ENCODE data around the gene ADORA1. TPM values are rescaled to one million over a fixed set of nuclear protein-coding genes. Genes with fewer than 3 reads are reported as not detected.

Gene ADORA1
- total RNA-seq, 2 experiments from 2014 or later = not detected

DNA sequence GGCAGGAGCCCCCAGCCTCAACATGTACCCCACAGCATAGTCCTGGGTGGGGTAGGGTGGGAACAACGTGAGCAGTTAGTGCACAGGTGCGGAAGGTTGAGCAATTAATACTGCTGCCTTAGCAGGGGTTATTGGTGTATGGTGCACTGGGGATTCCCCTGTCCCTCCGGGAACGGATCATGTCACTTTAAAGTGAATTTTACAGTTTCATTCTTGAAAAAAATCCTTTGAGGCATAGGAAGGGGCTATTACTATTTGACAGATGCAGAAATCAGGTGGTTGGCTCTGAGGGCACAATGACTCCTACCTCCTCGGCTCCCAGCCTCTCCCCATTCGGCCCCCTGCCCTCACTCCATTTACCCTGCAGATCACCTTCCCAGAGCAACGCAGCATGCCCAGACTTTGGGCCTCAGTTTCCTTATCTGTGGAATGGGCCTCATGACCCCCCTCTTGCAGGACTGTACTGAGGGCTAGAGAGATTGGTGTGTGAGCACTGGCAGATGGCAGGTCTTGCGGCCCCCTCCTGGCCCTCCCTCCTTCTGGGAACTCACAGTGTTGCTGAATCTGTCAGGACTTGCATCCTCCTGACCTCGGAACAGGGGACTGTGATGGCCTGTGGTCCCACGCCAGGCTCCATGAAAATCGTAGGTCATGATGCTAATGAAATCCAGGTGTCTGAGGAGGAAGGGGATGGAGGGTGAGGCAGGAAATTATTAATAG, 53.2 kb downstream of the ADORA1 start:
- no peak overlapping the region for H3K4me3 Mint-ChIP-seq
- H3K4me1 Mint-ChIP-seq (ENCODE audit: low read depth) = no peaks in the 10 kb centered on the region
- ChIA-PET POLR2A (no interaction called here), CTCF (interaction anchor here (0.7 to 2.8 kb wide), 3 partner anchors 9 to 142 kb away, joined by 3 to 10 read pairs (median 3); no protein-coding TSS in a partner anchor)
- no peak for DNase-seq
- H3K27me3 Mint-ChIP-seq = no peaks in the 10 kb centered on the region
- H3K27ac Mint-ChIP-seq = no peak overlapping the region
- no peaks in the 10 kb centered on the region for H3K9me3 Mint-ChIP-seq
- intact Hi-C loops (cut with micrococcal nuclease) = no loop called here
- TF ChIP-seq, protein P1, sequence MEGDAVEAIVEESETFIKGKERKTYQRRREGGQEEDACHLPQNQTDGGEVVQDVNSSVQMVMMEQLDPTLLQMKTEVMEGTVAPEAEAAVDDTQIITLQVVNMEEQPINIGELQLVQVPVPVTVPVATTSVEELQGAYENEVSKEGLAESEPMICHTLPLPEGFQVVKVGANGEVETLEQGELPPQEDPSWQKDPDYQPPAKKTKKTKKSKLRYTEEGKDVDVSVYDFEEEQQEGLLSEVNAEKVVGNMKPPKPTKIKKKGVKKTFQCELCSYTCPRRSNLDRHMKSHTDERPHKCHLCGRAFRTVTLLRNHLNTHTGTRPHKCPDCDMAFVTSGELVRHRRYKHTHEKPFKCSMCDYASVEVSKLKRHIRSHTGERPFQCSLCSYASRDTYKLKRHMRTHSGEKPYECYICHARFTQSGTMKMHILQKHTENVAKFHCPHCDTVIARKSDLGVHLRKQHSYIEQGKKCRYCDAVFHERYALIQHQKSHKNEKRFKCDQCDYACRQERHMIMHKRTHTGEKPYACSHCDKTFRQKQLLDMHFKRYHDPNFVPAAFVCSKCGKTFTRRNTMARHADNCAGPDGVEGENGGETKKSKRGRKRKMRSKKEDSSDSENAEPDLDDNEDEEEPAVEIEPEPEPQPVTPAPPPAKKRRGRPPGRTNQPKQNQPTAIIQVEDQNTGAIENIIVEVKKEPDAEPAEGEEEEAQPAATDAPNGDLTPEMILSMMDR (IDR thresholded peaks at IDR 0.05) = no peak
- no peaks in the 10 kb centered on the region for H3K36me3 Mint-ChIP-seq (ENCODE audit: low read depth)
- ATAC-seq = no peak

DNA sequence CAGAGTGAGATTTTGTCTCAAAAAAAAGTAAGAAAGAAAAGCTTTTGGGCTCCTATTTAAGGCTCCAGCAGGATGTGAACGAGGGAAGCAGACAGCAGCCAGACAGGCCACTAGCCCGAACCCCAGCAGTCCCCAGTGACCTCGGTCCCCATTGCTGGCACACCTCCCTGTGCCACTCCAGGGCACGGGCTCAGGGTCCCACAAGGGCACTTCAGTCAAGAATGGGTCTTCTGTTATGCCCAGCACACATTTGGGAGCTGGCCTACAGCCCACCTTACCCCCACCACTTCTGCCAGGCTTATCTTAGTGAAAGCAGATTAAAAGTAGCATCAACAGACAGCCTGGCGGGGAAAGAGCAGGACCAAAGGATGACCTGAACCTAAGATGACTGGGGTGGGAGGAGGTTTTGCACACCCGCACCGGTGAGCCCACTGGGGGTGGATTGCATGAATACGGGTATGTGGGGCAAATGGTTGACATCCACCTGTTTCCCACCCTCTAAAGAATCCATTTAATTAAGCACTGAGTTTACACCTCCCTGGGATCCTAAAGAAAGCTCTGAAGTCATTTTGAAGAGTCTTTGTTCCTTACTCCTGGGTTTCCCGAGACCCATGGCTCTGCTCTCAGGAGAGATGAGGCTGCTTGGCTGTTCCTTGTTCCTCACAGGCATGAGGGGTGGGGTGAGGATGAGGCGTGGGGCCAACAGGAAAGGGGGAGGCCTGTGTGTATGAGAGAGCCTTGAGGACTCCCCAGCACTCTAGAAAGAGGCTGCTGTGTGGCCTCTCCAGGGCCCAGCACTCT, 54.3 kb downstream of the ADORA1 start:
- no peaks in the 10 kb centered on the region for H3K27me3 Mint-ChIP-seq
- DNase-seq = no peak
- H3K27ac Mint-ChIP-seq = no peak overlapping the region
- no peak overlapping the region for H3K4me3 Mint-ChIP-seq
- no peak for ATAC-seq
- no peaks in the 10 kb centered on the region for H3K36me3 Mint-ChIP-seq (ENCODE audit: low read depth)
- intact Hi-C loops (cut with micrococcal nuclease) = no loop called here
- TF ChIP-seq, protein P1 (IDR thresholded peaks at IDR 0.05) = no peak
- CTCF ChIA-PET = interaction anchor here (1.0 to 2.8 kb wide), 3 partner anchors 10 to 143 kb away, joined by 3 to 10 read pairs (median 6); no protein-coding TSS in a partner anchor
- POLR2A ChIA-PET = no interaction called here
- no peaks in the 10 kb centered on the region for H3K9me3 Mint-ChIP-seq
- H3K4me1 Mint-ChIP-seq (ENCODE audit: low read depth) = peaks cover 4% of the 10 kb centered on the region

DNA sequence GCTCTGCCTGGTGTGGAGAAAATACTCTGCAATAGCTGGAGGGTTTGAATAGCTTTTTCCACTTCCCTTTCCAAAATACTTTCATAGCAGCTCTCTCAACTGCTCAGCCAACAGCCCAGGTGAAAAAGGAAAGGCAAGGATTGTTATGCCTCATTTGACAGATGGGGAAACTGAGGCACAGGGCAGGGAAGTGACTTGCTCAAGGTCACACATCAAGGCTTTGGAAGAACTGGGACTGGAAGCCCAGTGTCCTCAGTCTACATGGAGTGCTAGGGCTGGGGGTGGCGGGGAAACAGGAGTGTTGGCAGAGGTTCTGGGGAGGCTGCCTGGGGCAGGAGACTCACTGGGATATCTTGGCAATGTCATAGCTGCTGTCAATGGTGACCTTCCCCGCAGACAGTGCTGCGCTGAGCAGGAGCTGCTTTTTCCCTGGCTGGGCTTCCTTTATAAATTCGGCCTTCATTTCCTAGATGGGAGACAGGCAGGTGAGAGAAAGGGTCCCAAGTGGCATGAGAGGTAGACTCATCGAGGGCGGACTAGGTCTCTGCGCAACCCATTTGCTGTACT, 54.9 kb downstream of the ADORA1 start:
- ChIA-PET POLR2A (no interaction called here), CTCF (interaction anchor here (2.0 to 2.8 kb wide), 2 partner anchors 10 to 143 kb away, joined by 6 to 10 read pairs; no protein-coding TSS in a partner anchor)
- DNase-seq = no peak
- Mint-ChIP-seq H3K9me3 (no peaks in the 10 kb centered on the region), H3K36me3 (ENCODE audit: low read depth) (no peaks in the 10 kb centered on the region), H3K27me3 (no peaks in the 10 kb centered on the region), H3K27ac (no peak overlapping the region), H3K4me3 (no peak overlapping the region), H3K4me1 (ENCODE audit: low read depth) (peaks cover 4% of the 10 kb centered on the region)
- TF ChIP-seq, protein P1 (IDR thresholded peaks at IDR 0.05) = no peak
- ATAC-seq = no peak
- intact Hi-C loops (cut with micrococcal nuclease) = no loop called here

DNA sequence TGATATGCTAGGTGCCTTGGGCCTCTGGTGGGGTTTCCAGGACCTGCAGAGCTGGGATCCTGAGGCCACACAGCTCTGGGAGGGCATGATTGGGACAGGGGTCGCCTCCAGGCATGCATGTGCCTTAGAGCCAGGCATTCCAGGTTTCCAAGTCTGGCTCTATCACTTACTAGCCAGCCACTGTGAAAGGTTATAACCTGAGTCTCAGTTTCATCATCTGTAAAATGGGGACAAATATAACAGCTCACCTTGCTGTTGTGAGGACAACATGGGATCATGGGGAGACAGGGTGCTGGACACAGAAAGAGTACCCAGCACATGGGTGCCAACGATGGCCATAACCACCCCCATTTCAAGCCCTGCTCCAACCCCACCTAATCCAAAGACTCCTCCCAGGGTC, 56.3 kb downstream of the ADORA1 start:
- peaks cover 2% of the 10 kb centered on the region for H3K27me3 Mint-ChIP-seq
- ATAC-seq = no peak
- H3K4me3 Mint-ChIP-seq = no peak overlapping the region
- no peaks in the 10 kb centered on the region for H3K36me3 Mint-ChIP-seq (ENCODE audit: low read depth)
- TF ChIP-seq, protein P1 (IDR thresholded peaks at IDR 0.05) = no peak
- ChIA-PET CTCF (interaction anchor here (0.8 to 2.0 kb wide), 3 partner anchors 12 to 144 kb away, joined by 3 to 6 read pairs (median 3); no protein-coding TSS in a partner anchor), POLR2A (no interaction called here)
- H3K4me1 Mint-ChIP-seq (ENCODE audit: low read depth) = peaks cover 4% of the 10 kb centered on the region
- intact Hi-C loops (cut with micrococcal nuclease) = no loop called here
- no peak for DNase-seq
- H3K27ac Mint-ChIP-seq = no peak overlapping the region
- no peaks in the 10 kb centered on the region for H3K9me3 Mint-ChIP-seq

Measured in activated CD8-positive, alpha-beta T cell treated with anti-CD3 and anti-CD28 coated beads for 36 hours (primary cell).